ENCODE data around the gene RMI2.

Gene RMI2

DNA sequence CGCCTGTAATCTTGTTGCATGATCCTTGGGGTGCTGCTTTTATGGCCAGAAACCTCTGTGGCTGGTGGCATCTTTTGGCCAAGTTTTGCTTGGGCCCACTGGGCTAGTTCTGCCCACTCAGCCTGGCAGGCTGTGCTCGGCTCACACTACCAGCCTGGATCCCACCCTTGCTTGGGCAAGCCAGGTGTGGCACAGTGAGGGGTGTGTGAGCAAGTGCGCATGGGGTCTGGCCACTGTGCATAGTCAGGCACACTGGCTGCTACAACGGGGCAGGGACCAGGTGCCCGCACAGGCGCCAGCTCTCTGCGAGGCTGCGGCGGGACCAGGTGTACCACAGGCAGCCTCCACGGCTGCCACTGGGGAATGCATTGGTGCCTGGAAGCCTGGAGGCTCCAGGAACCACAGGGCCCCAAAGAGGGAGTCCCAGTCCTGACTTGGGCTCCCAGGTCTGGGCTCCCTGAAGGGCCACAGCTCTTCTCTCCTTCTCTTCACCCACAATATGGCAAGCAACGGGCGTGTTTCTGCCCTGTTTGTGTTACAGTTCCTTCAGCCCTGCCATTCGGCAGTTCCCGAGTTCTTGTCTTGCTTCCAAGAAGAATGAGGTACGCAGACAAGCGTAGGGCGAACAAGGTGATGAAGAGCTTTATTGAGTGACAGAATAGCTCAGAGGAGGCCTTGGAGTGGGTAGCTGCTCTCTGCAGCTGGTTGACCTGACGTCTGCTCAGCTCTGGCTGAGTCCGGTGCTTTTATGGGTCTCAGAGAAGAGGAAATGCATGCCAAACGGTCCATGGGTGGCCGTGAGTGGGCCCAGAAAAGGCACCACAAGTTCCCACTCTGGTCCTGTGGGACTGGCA is 37.4 kb upstream of the RMI2 start:
- H3K27ac ChIP-seq: no peak overlapping the region
- TF ChIP-seq, protein P1, sequence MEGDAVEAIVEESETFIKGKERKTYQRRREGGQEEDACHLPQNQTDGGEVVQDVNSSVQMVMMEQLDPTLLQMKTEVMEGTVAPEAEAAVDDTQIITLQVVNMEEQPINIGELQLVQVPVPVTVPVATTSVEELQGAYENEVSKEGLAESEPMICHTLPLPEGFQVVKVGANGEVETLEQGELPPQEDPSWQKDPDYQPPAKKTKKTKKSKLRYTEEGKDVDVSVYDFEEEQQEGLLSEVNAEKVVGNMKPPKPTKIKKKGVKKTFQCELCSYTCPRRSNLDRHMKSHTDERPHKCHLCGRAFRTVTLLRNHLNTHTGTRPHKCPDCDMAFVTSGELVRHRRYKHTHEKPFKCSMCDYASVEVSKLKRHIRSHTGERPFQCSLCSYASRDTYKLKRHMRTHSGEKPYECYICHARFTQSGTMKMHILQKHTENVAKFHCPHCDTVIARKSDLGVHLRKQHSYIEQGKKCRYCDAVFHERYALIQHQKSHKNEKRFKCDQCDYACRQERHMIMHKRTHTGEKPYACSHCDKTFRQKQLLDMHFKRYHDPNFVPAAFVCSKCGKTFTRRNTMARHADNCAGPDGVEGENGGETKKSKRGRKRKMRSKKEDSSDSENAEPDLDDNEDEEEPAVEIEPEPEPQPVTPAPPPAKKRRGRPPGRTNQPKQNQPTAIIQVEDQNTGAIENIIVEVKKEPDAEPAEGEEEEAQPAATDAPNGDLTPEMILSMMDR (conservative IDR thresholded peaks at IDR 0.05): no peak

DNA sequence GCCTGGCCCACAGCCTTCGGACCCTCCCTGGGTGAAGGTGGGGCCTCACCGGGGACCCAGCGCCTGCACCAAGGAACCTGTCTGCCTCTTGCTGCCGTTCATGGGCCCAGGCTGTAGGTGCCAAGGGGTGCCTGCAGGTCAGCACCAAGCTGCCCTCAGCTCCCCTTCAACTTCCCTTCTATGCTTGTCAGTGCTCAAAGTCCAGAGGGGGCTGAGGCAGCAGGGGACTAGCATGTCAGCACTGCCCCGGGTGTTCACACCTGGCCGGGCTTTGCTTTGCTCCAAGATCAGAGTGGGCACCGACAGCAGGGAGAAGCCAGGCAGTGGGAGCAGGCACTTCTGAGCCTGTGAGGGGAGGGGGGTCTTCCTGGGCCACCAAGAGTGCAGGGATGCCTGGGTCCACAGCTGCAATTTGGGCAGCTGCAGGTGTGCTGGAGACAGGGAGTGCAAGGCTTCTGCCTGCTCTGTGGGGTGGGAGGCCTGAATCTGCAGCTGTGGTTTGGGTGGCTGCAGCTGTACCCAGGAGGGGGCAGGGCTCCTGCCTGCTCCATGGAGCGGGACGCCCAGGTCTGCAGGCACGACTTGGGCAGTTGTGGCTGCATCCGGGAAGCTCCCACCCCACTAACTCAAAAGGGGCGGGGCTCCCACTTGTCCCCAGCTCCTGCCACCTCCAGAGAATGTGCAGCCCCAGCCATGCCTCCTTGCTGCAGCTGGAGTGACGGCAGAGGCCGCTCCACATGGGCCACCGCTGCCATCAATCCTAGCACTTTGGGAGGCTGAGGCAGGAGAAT is 36.6 kb upstream of the RMI2 start:
- TF ChIP-seq, protein P1 (conservative IDR thresholded peaks at IDR 0.05): no peak
- H3K27ac ChIP-seq: no peak overlapping the region

- TF ChIP-seq, protein P1 (conservative IDR thresholded peaks at IDR 0.05): no peak
- H3K27ac ChIP-seq: no peak overlapping the region
Measured at GRCh38 chr16:11309895-11310633, 35.2 kb upstream of the RMI2 start.

GRCh38 chr16:11310634-11310977 is 34.7 kb upstream of the RMI2 start:
- no peak overlapping the region for H3K27ac ChIP-seq
- TF ChIP-seq, protein P1 (conservative IDR thresholded peaks at IDR 0.05): no peak

DNA sequence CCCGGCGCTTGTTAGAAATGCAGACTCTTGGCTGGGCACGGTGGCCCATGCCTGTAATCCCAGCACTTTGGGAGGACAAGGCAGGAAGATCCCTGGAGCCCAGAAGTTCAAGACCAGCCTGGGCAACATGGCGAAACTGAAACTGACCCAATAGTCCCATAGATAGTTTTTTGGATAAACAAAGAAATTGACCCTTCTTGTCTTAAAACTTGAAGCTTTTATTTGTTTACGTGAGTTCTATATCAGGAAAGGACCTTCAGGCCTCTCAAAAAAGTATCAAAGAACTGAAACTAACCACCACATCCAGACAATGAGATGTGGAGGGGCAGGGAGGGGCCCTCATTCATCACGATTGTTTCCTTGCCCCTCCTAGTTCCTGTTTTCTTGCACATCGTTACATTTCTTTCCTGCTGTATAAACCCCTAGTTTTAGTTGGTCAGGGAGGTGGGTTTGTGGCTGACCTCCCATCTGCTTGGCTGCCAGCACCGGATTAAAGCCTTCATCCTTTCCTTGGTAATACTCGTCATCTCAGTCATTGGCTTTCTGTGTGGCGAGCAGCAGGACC is 34.2 kb upstream of the RMI2 start:
- no peak overlapping the region for H3K27ac ChIP-seq
- TF ChIP-seq, protein P1 (conservative IDR thresholded peaks at IDR 0.05): no peak

DNA sequence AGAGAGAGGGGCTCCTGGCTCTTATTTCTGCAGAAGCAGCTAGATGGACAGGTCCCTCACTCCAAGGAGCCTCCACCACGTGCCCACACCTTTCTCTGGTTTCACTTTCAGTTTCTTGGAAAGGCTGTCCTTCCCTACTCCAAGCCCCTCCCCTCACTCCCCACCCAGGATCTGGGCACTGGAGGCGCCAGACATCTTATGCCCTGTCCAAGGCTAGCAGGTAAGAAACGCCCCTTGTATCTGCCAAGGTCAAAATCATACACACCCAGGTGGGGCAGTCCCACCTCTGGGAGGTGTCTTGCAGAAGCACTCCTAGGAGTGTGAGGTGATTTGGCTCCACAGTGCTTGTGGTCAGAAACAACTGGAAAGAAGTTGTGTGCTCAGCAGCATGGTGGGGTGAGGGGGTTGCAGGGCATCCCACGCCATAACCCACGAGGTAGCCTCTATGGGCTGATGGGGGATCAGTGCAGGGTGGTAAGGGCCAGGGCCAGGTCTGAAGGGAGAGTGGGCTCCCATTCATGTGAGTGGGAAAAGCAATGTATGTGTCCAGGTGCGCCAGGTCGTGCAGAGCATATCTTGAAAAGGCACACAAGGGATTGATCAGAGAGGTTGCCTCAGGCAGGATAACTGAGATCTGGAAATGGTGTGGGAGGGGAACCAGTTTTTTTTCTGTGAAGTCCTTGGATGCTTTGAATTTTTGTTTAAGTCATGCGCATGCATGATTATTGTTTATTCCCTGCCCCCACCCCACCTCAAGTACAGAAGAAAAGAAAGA is 32.4 kb upstream of the RMI2 start:
- TF ChIP-seq, protein P1 (conservative IDR thresholded peaks at IDR 0.05): no peak
- H3K27ac ChIP-seq: no peak overlapping the region
